K562 (cell line): ENCODE results near the gene TMEM156. TPM values are rescaled to one million over a fixed set of nuclear protein-coding genes. Genes with fewer than 3 reads are reported as not detected.

Experiments used
- EWSR1 ChIP-seq: fragments of 450-650 bp; IDR thresholded peaks from 2 replicates; pipeline ENCODE4 v1.6.1; 2018; ENCODE audit warnings: borderline replicate concordance, mild to moderate bottlenecking, low read depth, moderate library complexity; ENCODE audit not compliant: partially characterized antibody
- HOXB6 ChIP-seq: fragments of 250-450 bp; sonication (Bioruptor Pico); IDR thresholded peaks from 2 replicates; pipeline ENCODE4 v1.5.1; 2022; ENCODE audit warnings: mild to moderate bottlenecking, borderline replicate concordance
- KLF16 ChIP-seq: IDR thresholded peaks from 2 replicates; pipeline ENCODE4 v1.6.1; 2016; ENCODE audit warnings: antibody characterized with exemption
- MAFG ChIP-seq: fragments of 450-650 bp; conservative IDR thresholded peaks from 2 replicates; pipeline ENCODE4 v1.6.1; 2016; ENCODE audit warnings: missing genetic modification characterization, missing compliant biosample characterization
- MEF2D ChIP-seq: conservative IDR thresholded peaks from 2 replicates; pipeline ENCODE4 v1.6.1; 2016; ENCODE audit warnings: low read depth, missing genetic modification characterization, missing compliant biosample characterization
- MXD1 ChIP-seq: fragments of 250-450 bp; sonication (Bioruptor Pico); IDR thresholded peaks from 2 replicates; pipeline ENCODE4 v1.8.0; 2021; ENCODE audit warnings: borderline replicate concordance, mild to moderate bottlenecking, moderate library complexity; ENCODE audit not compliant: poor library complexity, severe bottlenecking
- MYC ChIP-seq, 2 experiments: fragments of 250-450 bp in 1 of 2; sonication (Bioruptor Pico) in 1 of 2; IDR thresholded peaks; 2 replicates each; pipeline versions ENCODE4 v1.5.1 to v1.6.1; 2012 to 2021; ENCODE audit warnings: low read depth in 2 of 2, borderline replicate concordance in 1 of 2, improper control_type of control experiment in 1 of 2, low read length in 1 of 2, mild to moderate bottlenecking in 1 of 2, moderate library complexity in 1 of 2
- NR2C1 ChIP-seq, 2 experiments: fragments of 450-650 bp; IDR thresholded peaks; 2 replicates each; pipeline ENCODE4 v1.6.1; 2017; ENCODE audit warnings: mild to moderate bottlenecking in 2 of 2, antibody characterized with exemption in 1 of 2, inconsistent platforms in 1 of 2, missing compliant biosample characterization in 1 of 2, missing genetic modification characterization in 1 of 2
- RBFOX2 ChIP-seq: fragments of 200-400 bp; formaldehyde crosslinking; IDR thresholded peaks from 2 replicates; pipeline ENCODE4 v1.6.1; 2017; ENCODE audit warnings: low read depth, mild to moderate bottlenecking, low read length, moderate library complexity
- RUNX1 ChIP-seq: sonication (generic); IDR thresholded peaks from 2 replicates; pipeline ENCODE4 v1.6.1; 2016; ENCODE audit warnings: antibody characterized with exemption, low read depth
- THRAP3 ChIP-seq: fragments of 450-650 bp; IDR thresholded peaks from 2 replicates; pipeline ENCODE4 v1.6.1; 2016; ENCODE audit warnings: mild to moderate bottlenecking, inconsistent platforms, borderline replicate concordance
- ZNF398 ChIP-seq: fragments of 250-450 bp; sonication (Bioruptor Pico); IDR thresholded peaks from 2 replicates; pipeline ENCODE4 v1.8.0; 2021; ENCODE audit warnings: moderate library complexity, mild to moderate bottlenecking, inconsistent platforms
- ZNF561 ChIP-seq: fragments of 450-650 bp; formaldehyde crosslinking; conservative IDR thresholded peaks from 2 replicates; pipeline ENCODE4 v1.4.0; 2020; ENCODE audit warnings: mild to moderate bottlenecking, moderate library complexity
- ZNF75A ChIP-seq: fragments of 450-650 bp; formaldehyde crosslinking; IDR thresholded peaks from 2 replicates; pipeline ENCODE4 v1.4.0; 2020; ENCODE audit warnings: mild to moderate bottlenecking
- polyA plus RNA-seq, 8 experiments: library from polyadenylated mRNA; depleted of rRNA in 4 of 8; stranded (reverse) in 5 of 8; unstranded in 3 of 8; fragments of >200 nt; fragmentation: Nextera tagmentation in 2 of 8; fragmentation: Illumina TruSeq in 1 of 8; extraction: Ambion mirVana in 2 of 8; extraction: Trizol in 1 of 8; gene quantifications; 2 replicates each; pipeline versions ENCODE4 v1.2.1 to v1.2.3, GENCODE V29; 2011 to 2014; ENCODE audit warnings: inconsistent platforms in 1 of 8, missing spikeins in 1 of 8
- total RNA-seq, 7 experiments: library from RNA; depleted of rRNA in 6 of 7; stranded (reverse); fragments of >200 nt in 6 of 7; fragmentation: Illumina TruSeq in 2 of 7; extraction: Trizol in 2 of 7; gene quantifications; 2 replicates each; pipeline versions ENCODE4 v1.2.1 to v1.2.3, GENCODE V29; 2011 to 2021; ENCODE audit warnings: low replicate concordance in 1 of 7
- TF ChIP-seq, protein P1 (sequence below): fragments of 250-450 bp; sonication (Bioruptor Pico); IDR thresholded peaks from 2 replicates; pipeline ENCODE4 v1.5.0; 2020; ENCODE audit warnings: mild to moderate bottlenecking
- TF ChIP-seq, protein P2 (sequence below): sonication (generic); formaldehyde crosslinking; IDR thresholded peaks from 2 replicates; pipeline ENCODE4 v1.8.0; 2023; ENCODE audit warnings: mild to moderate bottlenecking, missing genetic modification reagents
- TF ChIP-seq, protein P3 (sequence below): sonication (generic); formaldehyde crosslinking; IDR thresholded peaks from 2 replicates; pipeline ENCODE4 v1.8.0; 2023; ENCODE audit warnings: mild to moderate bottlenecking, missing genetic modification reagents

TMEM156 gene
- total and polyA plus RNA-seq, 9 of the 15 experiments (the other 6 are each of a cell fraction or from before 2014, with no cell fraction given): 3.5 to 9.6 (median 6.4) TPM

DNA sequence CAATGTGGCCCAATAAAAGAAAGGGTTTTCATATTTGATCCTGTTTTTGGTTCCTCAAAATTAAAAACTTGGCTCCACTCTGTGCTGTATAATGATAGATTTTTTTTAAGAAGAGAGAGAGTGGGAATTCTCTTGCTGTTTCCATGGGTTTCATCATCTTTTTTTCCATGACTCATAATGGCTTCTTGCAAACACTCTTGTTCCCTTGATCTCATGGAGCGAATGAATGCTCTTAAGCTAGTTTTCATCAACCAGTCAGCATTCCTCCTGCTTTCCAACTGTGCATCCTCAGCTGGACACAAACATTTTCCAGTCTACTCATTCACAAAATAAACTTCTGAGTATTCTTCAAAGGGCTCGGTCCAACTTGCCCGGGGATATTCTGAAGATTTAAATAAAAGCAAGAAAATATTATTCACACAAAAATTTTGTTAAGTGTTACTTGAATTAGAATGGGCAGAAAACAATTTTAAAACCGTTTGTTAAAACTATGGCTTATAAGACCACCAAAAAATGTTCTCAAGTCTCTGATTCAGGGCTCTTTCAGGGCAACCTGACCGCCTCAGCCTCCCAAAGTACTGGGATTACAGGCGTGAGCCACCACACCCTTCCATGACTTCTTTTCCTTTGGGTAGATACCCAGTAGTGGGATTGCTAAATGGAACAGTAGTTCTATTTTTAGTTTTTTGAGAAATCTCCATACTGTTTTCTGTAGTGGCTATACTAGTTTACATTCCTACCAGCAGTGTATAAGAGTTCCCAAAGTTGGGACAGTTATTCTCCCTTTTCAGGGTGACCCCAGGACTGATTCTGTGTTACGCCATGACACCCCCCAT, 64.7 kb downstream of the TMEM156 start (continued):
- TF ChIP-seq, protein P1, sequence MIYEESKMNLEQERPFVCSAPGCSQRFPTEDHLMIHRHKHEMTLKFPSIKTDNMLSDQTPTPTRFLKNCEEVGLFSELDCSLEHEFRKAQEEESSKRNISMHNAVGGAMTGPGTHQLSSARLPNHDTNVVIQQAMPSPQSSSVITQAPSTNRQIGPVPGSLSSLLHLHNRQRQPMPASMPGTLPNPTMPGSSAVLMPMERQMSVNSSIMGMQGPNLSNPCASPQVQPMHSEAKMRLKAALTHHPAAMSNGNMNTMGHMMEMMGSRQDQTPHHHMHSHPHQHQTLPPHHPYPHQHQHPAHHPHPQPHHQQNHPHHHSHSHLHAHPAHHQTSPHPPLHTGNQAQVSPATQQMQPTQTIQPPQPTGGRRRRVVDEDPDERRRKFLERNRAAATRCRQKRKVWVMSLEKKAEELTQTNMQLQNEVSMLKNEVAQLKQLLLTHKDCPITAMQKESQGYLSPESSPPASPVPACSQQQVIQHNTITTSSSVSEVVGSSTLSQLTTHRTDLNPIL (CRISPR knock-in tag): no peak
- no peak for TF ChIP-seq ZNF398 (CRISPR knock-in tag)
- no peak for TF ChIP-seq KLF16
- no peak for TF ChIP-seq HOXB6 (CRISPR knock-in tag)
- no peak for TF ChIP-seq EWSR1
- no peak for TF ChIP-seq MAFG (tag)
- no peak for TF ChIP-seq RUNX1
- TF ChIP-seq RBFOX2: no peak
- no peak for TF ChIP-seq THRAP3
- peak; percentile 29; the same call in 1 of the 2 replicates for TF ChIP-seq MYC (IDR thresholded peaks at IDR 0.05; ENCODE audit: low read depth, low read length)
- no peak for TF ChIP-seq MYC (CRISPR knock-in tag; IDR thresholded peaks at IDR 0.05; ENCODE audit: borderline replicate concordance, low read depth)
- TF ChIP-seq, protein P2, sequence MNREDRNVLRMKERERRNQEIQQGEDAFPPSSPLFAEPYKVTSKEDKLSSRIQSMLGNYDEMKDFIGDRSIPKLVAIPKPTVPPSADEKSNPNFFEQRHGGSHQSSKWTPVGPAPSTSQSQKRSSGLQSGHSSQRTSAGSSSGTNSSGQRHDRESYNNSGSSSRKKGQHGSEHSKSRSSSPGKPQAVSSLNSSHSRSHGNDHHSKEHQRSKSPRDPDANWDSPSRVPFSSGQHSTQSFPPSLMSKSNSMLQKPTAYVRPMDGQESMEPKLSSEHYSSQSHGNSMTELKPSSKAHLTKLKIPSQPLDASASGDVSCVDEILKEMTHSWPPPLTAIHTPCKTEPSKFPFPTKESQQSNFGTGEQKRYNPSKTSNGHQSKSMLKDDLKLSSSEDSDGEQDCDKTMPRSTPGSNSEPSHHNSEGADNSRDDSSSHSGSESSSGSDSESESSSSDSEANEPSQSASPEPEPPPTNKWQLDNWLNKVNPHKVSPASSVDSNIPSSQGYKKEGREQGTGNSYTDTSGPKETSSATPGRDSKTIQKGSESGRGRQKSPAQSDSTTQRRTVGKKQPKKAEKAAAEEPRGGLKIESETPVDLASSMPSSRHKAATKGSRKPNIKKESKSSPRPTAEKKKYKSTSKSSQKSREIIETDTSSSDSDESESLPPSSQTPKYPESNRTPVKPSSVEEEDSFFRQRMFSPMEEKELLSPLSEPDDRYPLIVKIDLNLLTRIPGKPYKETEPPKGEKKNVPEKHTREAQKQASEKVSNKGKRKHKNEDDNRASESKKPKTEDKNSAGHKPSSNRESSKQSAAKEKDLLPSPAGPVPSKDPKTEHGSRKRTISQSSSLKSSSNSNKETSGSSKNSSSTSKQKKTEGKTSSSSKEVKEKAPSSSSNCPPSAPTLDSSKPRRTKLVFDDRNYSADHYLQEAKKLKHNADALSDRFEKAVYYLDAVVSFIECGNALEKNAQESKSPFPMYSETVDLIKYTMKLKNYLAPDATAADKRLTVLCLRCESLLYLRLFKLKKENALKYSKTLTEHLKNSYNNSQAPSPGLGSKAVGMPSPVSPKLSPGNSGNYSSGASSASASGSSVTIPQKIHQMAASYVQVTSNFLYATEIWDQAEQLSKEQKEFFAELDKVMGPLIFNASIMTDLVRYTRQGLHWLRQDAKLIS (CRISPR knock-in tag): no peak
- TF ChIP-seq, protein P3, sequence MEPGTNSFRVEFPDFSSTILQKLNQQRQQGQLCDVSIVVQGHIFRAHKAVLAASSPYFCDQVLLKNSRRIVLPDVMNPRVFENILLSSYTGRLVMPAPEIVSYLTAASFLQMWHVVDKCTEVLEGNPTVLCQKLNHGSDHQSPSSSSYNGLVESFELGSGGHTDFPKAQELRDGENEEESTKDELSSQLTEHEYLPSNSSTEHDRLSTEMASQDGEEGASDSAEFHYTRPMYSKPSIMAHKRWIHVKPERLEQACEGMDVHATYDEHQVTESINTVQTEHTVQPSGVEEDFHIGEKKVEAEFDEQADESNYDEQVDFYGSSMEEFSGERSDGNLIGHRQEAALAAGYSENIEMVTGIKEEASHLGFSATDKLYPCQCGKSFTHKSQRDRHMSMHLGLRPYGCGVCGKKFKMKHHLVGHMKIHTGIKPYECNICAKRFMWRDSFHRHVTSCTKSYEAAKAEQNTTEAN: no peak
- TF ChIP-seq ZNF561 (CRISPR knock-in tag): no peak
- no peak for TF ChIP-seq NR2C1 (IDR thresholded peaks at IDR 0.05)
- TF ChIP-seq NR2C1 (tag; IDR thresholded peaks at IDR 0.05): peak; percentile 58; the same call in 1 of the 2 replicates
- no peak for TF ChIP-seq ZNF75A (CRISPR knock-in tag)
- TF ChIP-seq MEF2D (tag): peak; percentile 57; the same call in 1 of the 2 replicates
- no peak for TF ChIP-seq MXD1 (CRISPR knock-in tag)
